Chondrocyte (in vitro differentiated cells): ENCODE data around the gene HERC5. TPM values are rescaled to one million over a fixed set of nuclear protein-coding genes. Genes with fewer than 3 reads are reported as not detected.

Source experiments
- DNase-seq: peaks from one replicate; pipeline ENCODE4 v3.0.0; 2021; ENCODE audit warnings: mixed read lengths, low spot score
- H3K27ac Mint-ChIP-seq: one replicate; pipeline ENCODE4 v1.8.0; 2021; ENCODE audit warnings: mild to moderate bottlenecking, moderate library complexity, mixed read lengths; ENCODE audit not compliant: unreplicated experiment
- H3K27me3 Mint-ChIP-seq: 2 replicates; pipeline ENCODE4 v1.8.0; 2021; ENCODE audit warnings: low read depth, mixed read lengths
- H3K36me3 Mint-ChIP-seq: 2 replicates; pipeline ENCODE4 v1.8.0; 2021; ENCODE audit warnings: low read depth, mixed read lengths
- H3K4me1 Mint-ChIP-seq: 2 replicates; pipeline ENCODE4 v1.8.0; 2021; ENCODE audit warnings: low read depth, mild to moderate bottlenecking, mixed read lengths
- H3K4me3 Mint-ChIP-seq: one replicate; pipeline ENCODE4 v1.8.0; 2021; ENCODE audit warnings: mild to moderate bottlenecking, moderate library complexity, mixed read lengths; ENCODE audit not compliant: unreplicated experiment
- H3K9me3 Mint-ChIP-seq: 2 replicates; pipeline ENCODE4 v1.8.0; 2021; ENCODE audit warnings: low read depth, mixed read lengths
- CTCF ChIP-seq: fragments of 200-600 bp; sonication (generic); IDR thresholded peaks from 2 replicates; pipeline ENCODE4 v1.5.0; 2021; ENCODE audit warnings: antibody characterized with exemption, mild to moderate bottlenecking, moderate library complexity
- total RNA-seq: library from RNA; stranded (reverse); gene quantifications from 3 replicates; pipeline ENCODE4 v1.2.1, GENCODE V29; 2021

HERC5 gene
- total RNA-seq, 1 donor from 2014 or later, result 0.40 TPM

DNA sequence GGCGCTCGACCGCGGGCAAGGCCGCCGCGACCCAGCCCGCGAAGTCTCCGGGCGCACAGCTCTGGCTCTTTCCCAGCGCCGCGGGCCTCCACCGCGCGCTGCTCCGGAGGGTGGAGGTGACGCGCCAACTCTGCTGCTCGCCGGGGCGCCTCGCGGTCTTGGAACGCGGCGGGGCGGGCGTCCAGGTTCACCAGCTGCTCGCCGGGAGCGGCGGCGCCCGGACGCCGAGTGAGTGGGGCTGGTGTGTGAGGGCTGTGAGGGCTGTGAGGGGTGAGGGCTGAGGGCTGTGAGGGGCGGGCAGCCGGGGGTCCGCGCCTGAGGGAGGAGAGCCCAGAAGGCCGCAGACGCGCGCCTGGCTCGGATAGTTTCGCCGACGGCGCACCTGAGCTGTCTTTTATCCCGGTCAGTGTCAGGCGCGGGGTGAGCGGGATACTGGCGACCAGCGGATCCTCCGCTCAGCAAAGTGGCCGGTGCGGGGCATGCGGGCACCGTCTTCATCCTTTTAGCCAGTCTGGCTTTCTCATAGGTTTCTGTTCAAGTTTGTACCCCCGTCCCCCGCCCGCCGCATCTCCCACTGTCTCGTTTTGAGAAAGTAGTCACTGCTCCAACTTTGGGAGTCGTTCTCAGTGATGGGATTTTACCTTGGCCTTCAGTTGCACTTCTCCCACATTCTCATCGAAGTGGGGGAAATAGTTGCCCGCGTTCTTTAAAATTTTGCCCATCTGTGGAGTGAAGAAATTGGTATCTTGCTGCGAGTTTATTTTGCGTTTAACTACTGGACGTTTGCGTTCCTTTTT, 586 bp downstream of the HERC5 start:
- H3K4me1 Mint-ChIP-seq, result peaks cover 15% of the 10 kb centered on the region
- H3K27me3 Mint-ChIP-seq, result peaks cover 21% of the 10 kb centered on the region
- TF ChIP-seq CTCF, result no peak
- no peak overlapping the region for H3K27ac Mint-ChIP-seq
- no peak for DNase-seq
- H3K36me3 Mint-ChIP-seq, result peaks cover 1% of the 10 kb centered on the region
- H3K4me3 Mint-ChIP-seq, result peak overlapping the region; percentile 91
- no peaks in the 10 kb centered on the region for H3K9me3 Mint-ChIP-seq

GRCh38 chr4:88458104-88458740, 1.3 kb downstream of the HERC5 start:
- Mint-ChIP-seq H3K4me3 (peak overlapping the region; percentile 91), H3K36me3 (peaks cover 1% of the 10 kb centered on the region), H3K4me1 (peaks cover 15% of the 10 kb centered on the region), H3K27ac (no peak overlapping the region), H3K9me3 (no peaks in the 10 kb centered on the region), H3K27me3 (peaks cover 21% of the 10 kb centered on the region)
- TF ChIP-seq CTCF, result no peak
- DNase-seq, result no peak

- Mint-ChIP-seq H3K4me1 (no peaks in the 10 kb centered on the region), H3K27me3 (peaks cover 11% of the 10 kb centered on the region), H3K36me3 (no peaks in the 10 kb centered on the region), H3K4me3 (no peak overlapping the region), H3K9me3 (peaks cover 3% of the 10 kb centered on the region), H3K27ac (no peak overlapping the region)
- DNase-seq, result no peak
- no peak for TF ChIP-seq CTCF
Measured at GRCh38 chr4:88465653-88466192, 8.8 kb downstream of the HERC5 start.

DNA sequence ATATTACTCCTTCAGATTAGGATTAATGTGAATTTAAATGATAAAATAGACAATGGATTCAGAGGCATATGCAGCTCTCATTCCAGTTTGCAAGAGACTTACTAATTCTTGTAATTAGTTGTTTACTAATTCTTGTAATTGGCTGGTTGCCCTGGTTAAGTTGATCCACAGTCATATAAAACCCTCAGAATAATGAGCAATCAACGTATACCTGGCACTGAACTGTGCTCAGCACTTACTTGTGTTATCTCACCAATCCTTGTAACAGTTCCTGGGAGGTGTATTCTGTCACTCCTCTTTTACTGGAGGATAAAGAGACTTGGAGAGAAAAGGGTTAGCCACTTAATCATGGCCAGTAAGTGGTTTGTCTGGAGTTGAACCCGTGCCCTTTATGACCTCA, 10.5 kb downstream of the HERC5 start:
- Mint-ChIP-seq H3K9me3 (peaks cover 3% of the 10 kb centered on the region), H3K4me1 (no peaks in the 10 kb centered on the region), H3K27me3 (peaks cover 12% of the 10 kb centered on the region), H3K36me3 (no peaks in the 10 kb centered on the region), H3K4me3 (no peak overlapping the region), H3K27ac (no peak overlapping the region)
- no peak for DNase-seq
- no peak for TF ChIP-seq CTCF

DNA sequence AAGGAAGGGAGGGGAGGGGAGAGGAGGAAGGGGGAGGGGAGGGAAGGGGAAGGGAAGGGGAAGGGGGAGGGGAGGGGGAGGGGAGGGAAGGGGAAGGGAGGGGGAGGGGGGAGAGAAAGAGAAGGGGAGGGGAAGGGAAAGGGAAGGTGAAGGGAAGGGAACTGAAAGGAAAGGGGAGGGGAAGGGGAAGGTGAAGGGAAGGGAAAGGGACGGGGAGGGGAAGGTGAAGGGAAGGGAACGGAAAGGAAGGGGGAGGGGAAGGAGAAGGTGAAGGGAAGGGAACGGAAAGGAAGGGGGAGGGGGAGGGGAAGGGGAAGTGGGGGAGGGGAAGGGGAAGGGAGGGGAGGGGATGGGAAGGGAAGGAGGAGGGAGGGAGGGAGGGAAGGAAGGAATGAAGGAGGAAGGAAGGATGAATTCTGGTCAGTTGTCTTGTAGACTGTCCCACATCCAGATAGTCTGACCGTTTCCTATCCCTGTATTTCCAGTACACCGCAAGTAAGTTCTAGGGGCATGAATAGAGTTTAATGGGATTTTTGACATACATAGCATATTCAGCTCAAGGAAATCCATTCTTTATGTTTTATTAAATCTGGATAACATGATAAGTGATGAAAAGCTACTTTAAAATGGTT, 20.4 kb downstream of the HERC5 start:
- Mint-ChIP-seq H3K9me3 (no peaks in the 10 kb centered on the region), H3K27ac (no peak overlapping the region), H3K4me1 (peaks cover 8% of the 10 kb centered on the region), H3K4me3 (no peak overlapping the region), H3K36me3 (no peaks in the 10 kb centered on the region), H3K27me3 (peaks cover 21% of the 10 kb centered on the region)
- DNase-seq, result no peak
- TF ChIP-seq CTCF, result no peak
